ENCODE data around the gene WASL.
"Not testable (repeated sequence)": the region's sequence is repeated elsewhere in the genome, so short reads cannot be mapped to it uniquely, and the experiment has no call there.

The WASL gene

GRCh38 chr7:123655614-123656013 lies 93.2 kb downstream of the WASL start, which contains the start of gene LMOD2:
TSS of gene LMOD2 (plus strand) at chr7:123655866. CDS start at chr7:123655964, 98 bp downstream.
- no peak for DNase-seq

- no peak for DNase-seq
These were observed 95.6 kb downstream of the WASL start for GRCh38 chr7:123653162-123653561.

- no peak for DNase-seq
These were observed 96.4 kb downstream of the WASL start for GRCh38 chr7:123652406-123652805.

- no peak for DNase-seq
These were observed 98.2 kb downstream of the WASL start for GRCh38 chr7:123650595-123650994.

- no peak for DNase-seq
These were observed 98.8 kb downstream of the WASL start for GRCh38 chr7:123649964-123650363.

- DNase-seq = no peak
These were observed 101.6 kb downstream of the WASL start for GRCh38 chr7:123647106-123647730.

GRCh38 chr7:123645516-123645915 lies 103.3 kb downstream of the WASL start:
- no peak for DNase-seq

GRCh38 chr7:123643495-123644441 lies 105.0 kb downstream of the WASL start:
- DNase-seq = peak; percentile 54

- no peak for DNase-seq
These were observed 106.9 kb downstream of the WASL start for GRCh38 chr7:123641901-123642300.

- no peak for DNase-seq
These were observed 108.2 kb downstream of the WASL start for GRCh38 chr7:123640583-123640982.

GRCh38 chr7:123639631-123640030 lies 109.2 kb downstream of the WASL start:
- no peak for DNase-seq

GRCh38 chr7:123637878-123638277 lies 110.9 kb downstream of the WASL start:
- DNase-seq = no peak

- DNase-seq = no peak
These were observed 111.6 kb downstream of the WASL start for GRCh38 chr7:123637203-123637602.

- DNase-seq = no peak
These were observed 113.0 kb downstream of the WASL start for GRCh38 chr7:123635551-123636359.

- DNase-seq = not testable (repeated sequence)
These were observed 114.7 kb downstream of the WASL start for GRCh38 chr7:123634011-123634573.

- no peak for DNase-seq
These were observed 115.2 kb downstream of the WASL start for GRCh38 chr7:123633553-123633952.

- DNase-seq = no peak
These were observed 116.0 kb downstream of the WASL start for GRCh38 chr7:123632808-123633207.

Data from NCI-H510A treated with DMSO at 0.1 percent for 48 hours (cell line).